A204.1 (cell line): ENCODE data around the gene TSC2.

ENCODE experiments used
- FAIRE-seq: peaks from 2 replicates; lab custom pipeline; 2012; peaks lifted over from hg19 to GRCh38; lab: Jason Lieb, UNC

TSC2 gene

DNA sequence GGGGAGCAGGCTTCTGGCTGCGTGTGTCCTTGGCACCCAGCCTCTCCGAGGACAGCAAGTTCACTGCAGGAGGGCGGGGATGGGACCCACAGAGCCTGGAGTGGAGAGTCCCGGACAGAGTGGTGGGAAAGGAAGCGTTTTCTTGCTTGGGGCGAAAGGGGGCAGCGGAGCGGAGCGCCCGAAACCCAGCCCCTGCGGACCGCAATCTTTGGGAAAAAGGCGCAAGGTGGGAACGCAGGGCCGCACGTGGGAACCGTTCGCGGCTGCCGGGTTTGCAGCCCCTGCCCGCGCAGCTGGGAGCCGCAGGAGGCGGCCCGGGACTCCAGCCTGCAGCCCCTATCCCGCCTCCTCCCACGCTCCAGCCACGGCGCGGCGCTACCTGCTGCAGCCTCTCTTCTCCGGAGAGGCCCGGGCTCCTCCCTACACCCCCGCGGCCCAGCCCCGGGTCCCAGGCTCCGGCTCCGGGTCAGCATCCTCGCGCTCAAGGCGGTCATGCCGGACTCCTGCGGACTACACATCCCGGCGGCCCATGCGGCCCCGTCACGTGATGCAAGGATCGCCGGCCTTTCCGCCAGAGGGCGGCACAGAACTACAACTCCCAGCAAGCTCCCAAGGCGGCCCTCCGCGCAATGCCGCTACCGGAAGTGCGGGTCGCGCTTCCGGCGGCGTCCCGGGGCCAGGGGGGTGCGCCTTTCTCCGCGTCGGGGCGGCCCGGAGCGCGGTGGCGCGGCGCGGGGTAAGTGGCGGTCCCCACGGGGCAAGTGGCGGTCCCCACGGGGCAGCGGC, at the start of gene TSC2, which contains the start of gene NTHL1:
Gene TSC2, plus strand, starts transcription at position 656 of the 786 bp plus-strand sequence. CDS start 631 bp downstream, outside the sequence.
Gene NTHL1, minus strand, starts transcription at position 505 of the 786 bp plus-strand sequence. Its CDS starts 11 bp downstream, at position 494.
- no peak for FAIRE-seq

DNA sequence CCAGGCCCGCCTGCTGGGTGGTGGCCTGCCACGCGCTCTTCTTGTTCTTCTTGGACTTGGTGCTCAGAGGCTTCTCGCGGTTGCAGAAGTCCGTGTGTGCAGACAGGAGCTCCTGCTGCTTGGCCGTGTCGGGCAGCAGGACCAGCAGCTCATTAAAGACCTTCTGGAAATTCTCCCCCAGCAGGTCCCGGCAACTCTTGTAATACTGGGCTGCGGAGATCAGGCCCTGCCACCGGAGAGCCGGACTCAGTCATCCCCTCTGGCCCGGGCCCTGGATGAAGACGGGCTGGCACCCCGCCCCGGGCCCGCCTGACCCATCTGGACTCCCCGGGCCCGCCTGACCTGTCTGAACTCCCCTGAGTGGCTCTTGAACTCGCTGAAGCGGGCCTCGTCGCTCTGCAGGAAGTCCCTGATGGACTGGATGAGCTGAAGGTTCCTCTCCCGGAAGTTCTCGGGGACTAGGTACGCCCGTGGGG, 49.4 kb upstream of the TSC2 start:
- no peak for FAIRE-seq

DNA sequence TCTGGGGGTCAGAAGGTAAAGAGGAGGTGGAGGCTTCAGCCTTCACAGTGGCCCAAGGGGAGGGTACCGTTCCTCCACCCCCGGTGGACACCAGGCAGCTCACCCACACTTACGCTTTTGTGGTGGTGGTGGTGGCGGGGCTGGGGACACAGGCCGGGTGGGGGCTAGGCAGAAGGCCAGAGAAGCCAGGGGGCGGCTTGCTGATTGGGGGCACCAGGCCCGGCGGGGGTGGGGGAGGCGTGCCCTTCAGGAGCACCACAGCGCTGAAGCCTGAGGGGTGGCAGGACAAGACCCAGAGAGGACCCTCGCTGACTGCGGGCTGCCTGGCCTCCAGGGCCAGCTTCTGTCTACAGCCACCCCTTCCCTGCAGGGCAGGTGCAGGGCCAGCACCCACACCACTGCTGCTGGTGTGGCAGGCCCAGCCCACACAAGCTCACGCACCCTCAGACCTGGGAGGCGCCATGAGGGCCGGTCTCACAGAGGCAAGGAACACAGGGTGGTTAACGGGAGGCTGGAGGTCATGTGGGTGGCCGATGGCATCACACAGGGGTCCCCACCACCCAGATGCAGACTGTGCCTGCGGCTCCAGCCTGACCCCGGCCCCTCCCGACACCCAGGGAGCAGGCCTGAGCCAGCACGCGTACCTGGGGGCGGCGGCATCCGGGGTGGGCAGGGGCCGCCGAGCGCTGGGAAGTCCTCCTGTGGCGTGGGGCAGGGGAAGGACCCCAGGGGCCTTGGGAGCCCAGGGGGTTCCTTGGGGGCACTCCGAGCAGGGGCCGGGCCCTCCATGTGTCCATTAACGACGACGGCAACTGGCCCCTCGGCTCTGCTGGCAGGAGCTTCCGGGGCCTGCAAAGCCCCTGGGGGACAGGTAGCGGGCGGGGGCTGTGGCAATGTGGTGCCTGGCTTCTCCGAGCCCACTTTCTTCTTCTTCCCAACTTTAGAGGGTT, 48.7 kb upstream of the TSC2 start:
- no peak for FAIRE-seq

DNA sequence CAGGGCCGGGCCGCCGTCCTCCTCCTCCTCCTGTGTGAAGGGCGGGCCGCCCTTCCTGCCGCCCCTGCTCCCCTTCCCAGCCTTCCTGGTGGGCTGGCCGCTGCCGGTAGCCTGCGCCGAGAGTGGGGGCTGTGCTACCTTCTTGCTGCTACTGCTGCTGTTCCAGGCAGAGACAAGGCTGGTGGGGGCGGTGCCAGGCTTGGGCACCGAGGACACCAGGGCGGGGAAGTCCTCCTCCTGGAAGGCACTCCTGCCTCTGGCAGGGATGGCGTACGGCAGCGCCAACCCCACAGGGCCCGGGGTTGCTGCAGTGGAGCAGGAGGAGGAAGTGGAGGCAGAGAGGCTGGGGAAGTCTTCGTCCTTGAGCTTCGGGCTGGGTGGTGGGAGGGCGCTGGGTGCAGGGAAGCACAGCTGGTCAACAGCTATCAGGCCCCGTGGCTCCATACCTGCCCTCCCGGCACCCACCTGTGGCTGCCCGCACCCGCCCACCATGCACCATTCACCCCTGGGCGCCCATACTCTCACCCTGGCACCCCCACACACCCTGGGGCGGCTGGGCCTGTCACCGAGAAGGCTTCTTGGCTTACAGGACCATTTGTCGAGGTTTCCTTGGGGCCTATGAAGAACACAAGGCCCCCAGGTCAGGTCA, 47.8 kb upstream of the TSC2 start:
- FAIRE-seq: no peak

DNA sequence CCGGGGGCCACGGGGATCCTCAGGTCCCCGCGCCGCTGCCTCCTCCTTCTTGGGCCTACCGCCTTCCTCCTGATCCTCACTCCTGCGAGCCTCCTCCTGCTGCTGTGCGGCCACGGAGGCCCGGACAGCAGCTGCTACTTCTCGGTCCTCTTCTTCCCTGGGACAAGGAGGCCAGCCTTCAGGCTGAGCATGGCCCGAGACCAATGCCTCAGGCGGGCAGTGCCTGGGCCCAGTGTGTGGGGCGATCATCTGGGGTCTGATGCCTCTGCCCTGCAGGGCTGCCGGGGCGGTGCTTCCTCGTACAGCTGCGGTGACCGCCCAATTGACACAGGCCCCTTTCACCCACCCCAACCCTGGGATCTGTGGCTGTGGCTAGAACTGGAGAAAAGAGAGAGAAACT, 46.8 kb upstream of the TSC2 start:
- no peak for FAIRE-seq

DNA sequence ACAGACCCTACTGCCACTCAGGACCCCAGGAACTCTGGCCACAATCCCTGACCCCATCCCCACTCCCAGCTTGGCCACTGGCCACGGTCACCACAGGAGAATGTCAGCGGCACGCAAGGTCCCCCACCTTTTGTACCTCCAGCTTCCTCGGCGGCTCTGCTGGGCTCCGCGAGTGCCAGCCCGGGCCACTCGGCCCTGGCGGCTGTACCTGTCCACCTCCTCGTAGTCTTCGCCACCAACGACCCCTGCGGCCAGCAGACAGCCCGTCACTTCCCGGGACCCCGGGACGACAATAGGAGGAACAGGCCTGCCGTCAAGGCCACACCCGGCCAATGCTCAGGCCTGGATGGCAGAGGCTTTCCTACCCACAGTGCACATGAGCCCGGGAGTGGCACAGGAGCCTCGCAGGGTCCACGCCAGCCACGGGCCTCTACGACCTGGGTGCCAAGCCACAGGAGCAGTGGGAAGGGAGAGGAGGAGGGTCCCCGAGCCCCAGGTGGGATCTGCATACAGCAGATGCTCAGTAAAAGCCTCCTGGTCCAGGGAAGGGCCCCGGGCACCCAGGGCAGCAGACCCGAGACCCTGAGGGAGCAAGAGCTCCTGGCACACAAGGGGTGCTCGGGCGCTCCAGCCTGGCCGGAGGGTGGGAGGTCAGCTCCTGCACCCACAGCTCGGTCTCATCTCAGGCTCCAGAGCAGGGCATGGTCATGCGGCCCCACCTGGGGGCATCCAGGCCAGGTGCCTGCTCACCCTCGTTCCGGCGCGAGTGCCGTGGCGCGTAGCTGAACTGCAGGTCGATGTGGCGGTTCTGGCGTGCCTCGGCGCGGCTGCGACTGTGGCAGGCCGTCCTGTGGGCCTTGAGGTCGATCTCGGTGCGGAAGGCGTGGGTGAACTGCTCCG, 46.1 kb upstream of the TSC2 start:
- FAIRE-seq: no peak

DNA sequence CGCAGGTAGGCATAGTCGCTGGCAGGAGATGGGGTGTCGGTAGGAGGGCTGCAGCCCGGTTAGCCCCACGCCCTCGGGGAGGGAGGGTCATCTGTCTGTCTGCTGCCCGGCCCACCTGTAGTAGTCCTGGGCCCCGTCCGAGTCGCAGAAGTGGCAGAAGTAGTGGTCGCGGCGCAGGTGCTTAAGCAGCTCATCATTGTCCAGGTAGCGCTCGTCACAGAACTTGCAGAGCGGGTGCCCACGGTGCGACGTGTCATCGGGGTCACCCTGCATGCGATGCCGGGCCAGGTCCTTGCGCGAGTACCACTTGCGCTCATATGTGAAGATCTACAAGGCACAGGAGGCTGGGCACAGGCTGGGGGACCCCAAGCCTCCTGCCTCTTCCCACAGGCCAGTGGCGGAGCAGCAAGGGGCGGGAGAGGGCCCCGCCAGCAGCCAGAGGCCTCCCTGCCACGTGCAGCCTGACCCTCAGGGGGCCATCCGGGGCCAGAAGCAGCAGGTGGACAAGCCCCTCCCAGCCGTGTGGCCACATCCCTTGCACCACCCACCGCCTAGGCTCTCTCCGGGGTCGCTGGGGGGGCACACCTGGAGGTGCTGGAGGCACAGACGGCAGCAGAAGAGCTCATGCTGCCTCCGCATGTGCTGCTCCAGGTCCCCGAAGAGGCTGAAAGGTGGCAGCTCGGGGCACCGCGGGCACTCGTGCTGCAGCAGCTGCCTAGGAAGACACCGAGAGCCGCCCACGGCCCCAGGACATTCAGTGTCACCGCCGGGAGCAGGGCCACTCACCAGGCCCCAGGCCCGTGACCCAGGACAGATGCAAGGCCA, 45.2 kb upstream of the TSC2 start:
- no peak for FAIRE-seq

DNA sequence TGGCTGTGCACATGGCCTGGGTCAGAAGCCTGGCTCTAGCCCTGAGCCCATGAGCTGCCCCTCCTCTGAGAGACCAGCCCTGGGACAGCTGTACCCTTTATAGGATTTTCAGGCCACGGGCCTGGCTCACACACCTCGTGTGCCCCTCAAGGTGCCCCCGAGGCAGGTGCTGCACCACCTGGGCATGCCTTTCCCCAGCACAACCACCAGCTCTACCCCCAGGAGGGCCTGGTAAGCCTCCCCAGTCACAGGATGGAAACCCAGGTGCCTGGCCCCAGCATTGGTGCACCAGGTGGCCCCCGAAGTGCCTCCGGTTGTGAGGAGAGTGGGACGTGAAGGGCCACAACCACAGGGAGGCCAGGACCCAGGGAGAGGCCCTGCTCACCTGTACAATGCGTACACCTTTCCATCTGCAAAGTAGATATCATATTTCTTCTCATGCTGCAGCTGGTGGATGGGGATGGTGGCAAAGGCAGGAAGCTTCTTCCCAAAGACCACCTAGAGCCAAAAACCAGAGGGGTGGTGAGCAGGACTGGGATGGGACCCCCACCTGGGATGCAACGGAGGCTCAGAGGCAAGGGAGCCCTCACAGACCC, 44.5 kb upstream of the TSC2 start:
- FAIRE-seq: no peak

DNA sequence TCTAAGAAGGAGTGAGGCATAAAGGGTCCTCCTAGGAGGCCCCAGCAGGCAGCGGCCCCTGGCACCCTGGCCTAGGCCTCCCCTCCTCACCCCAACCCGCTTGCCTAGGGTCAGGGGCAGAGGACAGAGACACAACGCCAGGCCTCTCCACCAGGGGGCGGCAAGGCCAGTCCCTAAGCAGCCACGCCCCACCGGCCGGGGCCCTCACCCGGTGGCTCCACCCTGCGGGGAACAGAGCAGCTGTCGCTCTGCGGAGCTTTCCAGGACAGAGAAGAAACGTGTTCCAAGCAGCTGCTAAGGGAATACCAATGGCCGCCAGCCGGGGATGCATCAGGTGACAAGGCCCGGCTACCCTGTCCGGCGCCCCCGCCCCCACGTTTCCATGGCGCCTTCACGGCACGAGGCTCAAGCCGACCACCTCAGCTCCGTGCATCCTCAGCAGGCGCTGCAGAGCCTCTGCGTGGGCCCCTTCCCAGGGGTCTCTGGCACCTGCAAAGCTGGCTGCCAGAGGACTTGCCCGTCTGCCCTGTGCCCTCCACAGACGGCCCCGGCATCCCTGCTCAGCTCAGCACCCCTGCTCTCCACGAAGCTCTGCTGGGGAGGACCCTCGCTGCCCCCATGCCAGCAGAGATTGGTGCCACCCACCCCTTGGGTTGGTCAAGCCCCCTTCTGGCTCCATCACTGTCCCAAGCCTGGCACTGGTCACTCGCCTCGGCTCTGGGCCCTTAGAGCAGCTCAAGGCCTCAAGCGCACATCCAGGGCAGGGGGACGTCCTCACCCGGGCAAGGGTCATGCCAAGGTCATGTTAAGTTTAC, 43.8 kb upstream of the TSC2 start:
- no peak for FAIRE-seq

DNA sequence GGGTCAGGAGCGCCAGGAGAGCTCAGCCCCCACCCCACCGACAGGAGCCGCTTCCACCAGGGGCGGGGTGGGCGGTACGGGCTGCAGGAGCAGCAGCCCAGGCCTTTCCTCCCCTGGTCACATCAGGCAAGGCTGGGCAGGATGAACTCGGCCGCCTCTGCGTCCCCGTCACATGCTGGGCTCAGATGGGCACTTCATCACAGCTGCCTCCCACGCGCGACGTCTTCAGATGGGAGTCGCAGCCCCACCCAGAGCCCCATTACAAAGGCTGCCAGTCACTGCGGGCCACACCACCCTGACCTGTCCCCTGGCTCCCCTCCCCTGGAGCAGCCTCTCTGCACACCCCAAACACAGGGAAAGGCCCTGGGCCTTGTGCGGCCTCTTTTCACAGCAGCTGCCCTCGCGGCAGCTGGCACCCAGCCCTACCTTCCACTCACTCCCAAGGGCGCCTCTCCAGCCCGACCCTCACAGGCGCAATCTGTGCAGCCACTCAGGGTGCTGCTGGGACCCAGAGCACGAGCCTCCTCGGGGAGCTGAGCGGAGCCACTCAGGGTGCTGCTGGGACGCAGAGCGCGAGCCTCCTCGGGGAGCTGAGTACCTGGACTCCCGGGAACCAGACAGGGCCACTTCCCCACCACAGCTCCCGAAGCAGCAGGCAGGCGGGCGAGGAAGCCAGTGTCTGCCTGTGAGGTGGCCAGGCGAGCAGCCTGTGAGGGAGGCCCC, 42.8 kb upstream of the TSC2 start:
- FAIRE-seq: no peak

DNA sequence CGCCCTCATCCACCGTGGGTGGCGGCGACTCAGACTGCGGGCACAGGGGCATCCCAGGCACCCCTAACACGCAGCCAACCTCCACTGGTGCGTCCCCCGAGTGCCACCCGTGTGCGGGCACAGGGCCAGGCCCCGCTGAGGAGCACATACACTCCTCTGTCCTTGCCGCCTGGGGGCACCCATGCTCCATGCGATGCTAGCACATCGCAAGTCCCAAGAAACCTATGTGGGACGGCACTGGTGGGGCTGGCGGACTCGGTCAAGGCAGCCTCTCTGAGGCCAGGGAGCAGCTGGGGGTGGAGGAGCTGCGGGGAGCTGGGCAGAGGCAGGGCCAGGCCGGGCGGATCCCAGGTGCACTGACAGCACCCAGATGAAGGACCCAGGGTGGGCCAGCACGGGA, 42.1 kb upstream of the TSC2 start:
- FAIRE-seq: no peak

DNA sequence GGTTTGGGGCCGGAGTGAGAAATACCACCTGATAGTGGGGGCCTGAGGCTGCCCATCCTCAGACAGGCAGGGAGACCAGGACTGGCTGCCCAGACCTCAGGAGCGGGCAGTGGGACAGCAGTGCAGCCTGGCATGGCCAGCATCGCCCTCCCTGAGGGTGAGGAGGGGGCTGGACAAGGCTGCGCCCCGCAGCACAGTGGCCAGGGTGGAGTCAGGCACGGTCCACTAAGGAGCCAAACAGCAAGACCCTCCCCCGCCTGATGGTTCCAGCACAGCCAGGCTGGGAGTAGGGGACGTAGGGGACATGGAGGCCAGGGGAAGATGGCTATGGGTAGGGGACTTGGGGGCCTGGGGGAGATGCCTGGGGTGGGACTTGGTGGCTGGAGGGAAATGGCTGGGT, 41.5 kb upstream of the TSC2 start:
- no peak for FAIRE-seq

DNA sequence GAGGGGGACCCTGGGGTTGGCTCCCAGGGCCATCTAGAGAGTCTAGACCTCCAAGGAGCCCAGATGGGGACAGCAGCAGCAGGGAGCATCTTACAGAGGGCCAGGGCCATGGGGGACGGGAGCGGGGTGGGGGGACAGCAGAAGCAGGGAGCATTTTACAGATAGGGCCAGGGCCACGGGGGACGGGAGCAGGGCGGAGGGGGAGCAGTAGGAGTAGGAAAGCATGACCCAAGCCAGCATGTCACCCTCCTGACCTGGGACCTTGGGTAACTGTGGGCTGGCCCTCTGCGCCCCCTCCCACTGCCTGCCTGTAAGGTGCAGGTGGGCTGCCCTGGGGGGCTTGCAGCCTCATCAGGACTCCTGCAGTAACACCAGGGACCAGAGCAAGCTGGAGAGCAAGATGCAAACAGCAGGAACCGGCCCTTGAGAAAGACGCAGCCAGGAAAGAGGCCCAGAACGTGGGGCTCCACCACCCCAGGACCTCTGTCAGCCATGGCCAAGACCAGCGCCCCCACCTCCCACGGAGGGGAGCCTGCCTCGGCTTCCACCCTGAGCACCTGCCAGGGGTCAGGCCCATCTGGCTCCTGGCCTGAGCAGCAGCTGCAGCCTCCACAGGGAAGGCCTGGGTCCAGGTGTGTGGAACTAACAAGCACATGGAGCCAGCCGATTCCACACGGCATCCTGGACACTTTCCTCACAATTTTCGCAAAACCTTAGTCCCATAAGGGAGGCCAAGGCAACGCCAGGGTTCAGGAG, 40.5 kb upstream of the TSC2 start:
- no peak for FAIRE-seq

DNA sequence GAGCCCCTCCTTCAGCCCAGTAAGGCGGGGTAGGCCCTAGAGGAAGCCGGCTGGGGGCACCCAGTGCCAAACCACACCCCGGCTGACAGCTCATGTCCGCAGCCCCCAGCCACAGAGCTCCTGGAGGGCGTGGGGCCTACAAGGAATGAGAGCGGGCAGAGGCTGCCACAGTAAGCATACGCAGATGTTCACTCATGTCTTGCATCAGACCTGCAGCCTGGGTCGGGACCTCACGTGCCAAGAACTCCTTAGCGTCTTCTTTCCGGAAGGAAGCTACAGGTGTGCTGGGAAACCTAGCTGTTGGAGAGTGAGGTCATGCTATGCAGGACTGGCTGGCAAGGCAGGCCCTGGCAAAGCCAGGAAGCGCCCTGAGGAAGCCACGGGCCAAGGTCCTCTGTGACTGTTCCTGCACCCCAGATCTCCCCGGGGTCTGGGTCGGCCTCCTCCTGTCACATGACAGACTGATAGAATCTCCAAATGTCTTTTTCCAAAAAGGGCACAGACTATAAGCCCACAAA, 39.7 kb upstream of the TSC2 start:
- FAIRE-seq: no peak

DNA sequence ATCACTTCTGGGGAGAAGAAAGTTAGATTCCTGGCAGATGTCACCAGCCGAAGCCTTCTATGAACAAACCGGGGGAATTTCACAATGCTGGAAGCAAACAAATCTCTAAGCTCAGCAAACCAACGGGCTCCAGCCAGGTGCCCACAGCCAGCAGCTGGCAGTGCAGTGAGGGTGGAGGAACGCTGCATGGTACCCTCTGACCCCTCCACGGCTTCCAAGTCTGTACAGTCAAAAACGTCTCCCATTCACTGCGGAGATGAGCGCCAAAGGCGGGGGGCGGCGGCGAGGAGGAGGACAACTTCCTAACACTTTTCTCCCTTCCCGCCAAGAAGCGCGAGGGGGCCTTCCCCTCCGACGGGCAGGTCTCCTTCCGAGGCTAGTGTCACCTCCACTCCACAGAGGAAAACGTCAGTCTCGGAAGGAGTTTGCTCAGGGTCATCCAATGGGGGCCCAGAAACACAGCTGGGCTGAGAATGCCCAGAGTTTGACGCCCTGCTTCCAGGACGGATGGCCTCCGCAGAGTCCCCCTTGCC, 39.1 kb upstream of the TSC2 start:
- FAIRE-seq: no peak

DNA sequence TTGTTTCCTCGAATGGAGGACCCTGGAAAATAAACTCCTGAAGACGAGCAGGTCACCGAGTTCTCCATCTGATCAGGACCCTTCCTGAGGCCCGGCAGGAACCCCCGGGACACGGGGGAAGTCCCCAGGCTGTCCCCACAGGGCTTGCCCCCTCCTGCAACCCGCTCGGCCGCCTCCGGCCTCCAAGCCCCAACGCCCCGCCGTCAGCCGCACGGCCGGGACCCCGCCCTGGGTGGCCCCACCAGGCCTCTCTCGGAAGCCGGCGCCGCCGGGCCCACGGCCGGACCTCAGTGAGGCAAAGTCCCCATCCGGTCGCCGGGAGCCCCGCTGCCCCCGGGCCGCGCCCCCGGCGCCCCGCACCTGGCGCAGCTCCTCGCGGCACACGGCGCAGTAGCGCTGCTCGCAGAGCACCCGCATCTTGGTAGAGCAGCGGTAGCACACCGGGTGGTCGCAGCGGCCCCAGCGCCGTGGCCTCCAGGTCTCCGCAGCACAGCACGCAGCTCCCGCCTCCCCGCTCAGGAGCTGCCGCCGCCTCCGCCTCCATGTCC, 38.5 kb upstream of the TSC2 start:
- FAIRE-seq: no peak
